Testis (tissue), 3 donors: ENCODE measurements around the gene TMIE. TPM values are rescaled to one million over a fixed set of nuclear protein-coding genes. Genes with fewer than 3 reads are reported as not detected.

ENCODE experiments used
- DNase-seq: peaks from one replicate; pipeline ENCODE4 v3.0.0-alpha.2; 2019
- H3K27ac ChIP-seq, 2 donors: fragments of 200-600 bp; sonication (generic); one replicate each; pipeline ENCODE4 v1.5.1; 2019
- H3K27me3 ChIP-seq: fragments of 200-600 bp; sonication (generic); one replicate; pipeline ENCODE4 v1.5.1; 2019
- H3K36me3 ChIP-seq: fragments of 200-600 bp; sonication (generic); one replicate; pipeline ENCODE4 v1.5.1; 2017; ENCODE audit warnings: low read depth; ENCODE audit errors: missing control alignments
- H3K4me1 ChIP-seq: fragments of 200-600 bp; sonication (generic); one replicate; pipeline ENCODE4 v1.5.1; 2019
- H3K4me3 ChIP-seq, 2 donors: fragments of 200-600 bp; sonication (generic); one replicate each; pipeline ENCODE4 v1.5.1; 2017 to 2019
- H3K9me3 ChIP-seq: fragments of 200-600 bp; sonication (generic); one replicate; pipeline ENCODE4 v1.5.1; 2017
- POLR2A ChIP-seq: fragments of 450-650 bp; IDR thresholded peaks from one replicate; pipeline ENCODE4 v1.6.1; 2017; ENCODE audit warnings: antibody characterized with exemption, mild to moderate bottlenecking, moderate library complexity
- WGBS, 2 donors: methylation state at CpG; one replicate each; pipeline ENCODE4 v1.1.5; 2018; 5-methylcytosine and 5-hydroxymethylcytosine counted together
- intact Hi-C: fragments of 100-400 bp; cut with DNase I; formaldehyde crosslinking; loops from one replicate; pipeline ENCODE4 v1.15.1; 2023; ENCODE audit warnings: low total_unique reads
- polyA plus RNA-seq: library from polyadenylated mRNA; stranded (reverse); fragments of 350-450 nt; fragmentation: Illumina TruSeq; extraction: RNeasy Lipid Tissue Mini Kit (QIAGEN cat#74804); gene quantifications from one replicate; pipeline ENCODE4 v1.2.3, GENCODE V29; 2014; ENCODE audit warnings: low read depth, low replicate concordance; ENCODE audit not compliant: insufficient read depth
- total RNA-seq, 2 donors: library from RNA; depleted of rRNA; stranded (reverse); fragments of >200 nt; gene quantifications; one replicate each; pipeline ENCODE4 v1.2.3, GENCODE V29; 2016
- TF ChIP-seq, protein P1 (sequence below), 3 experiments: fragments of 450-650 bp in 2 of 3; fragments of 200-600 bp in 1 of 3; sonication (generic) in 1 of 3; IDR thresholded peaks; one replicate each; pipeline ENCODE4 v1.5.1; 2016 to 2019; ENCODE audit warnings: antibody characterized with exemption in 3 of 3, mild to moderate bottlenecking in 2 of 3, moderate library complexity in 1 of 3

Gene TMIE
- total and polyA plus RNA-seq, 3 donors from 2014 or later = 1.5 to 2.3 (median 1.8) TPM

- Histone ChIP-seq H3K4me1 (no peaks in the 10 kb centered on the region), H3K36me3 (no peaks in the 10 kb centered on the region), H3K9me3 (no peaks in the 10 kb centered on the region), H3K27me3 (no peaks in the 10 kb centered on the region), H3K4me3 (no peak overlapping the region), H3K27ac (no peak overlapping the region)
- intact Hi-C loops = no loop called here
- no peak for DNase-seq
- no peak for TF ChIP-seq POLR2A
- TF ChIP-seq, protein P1, sequence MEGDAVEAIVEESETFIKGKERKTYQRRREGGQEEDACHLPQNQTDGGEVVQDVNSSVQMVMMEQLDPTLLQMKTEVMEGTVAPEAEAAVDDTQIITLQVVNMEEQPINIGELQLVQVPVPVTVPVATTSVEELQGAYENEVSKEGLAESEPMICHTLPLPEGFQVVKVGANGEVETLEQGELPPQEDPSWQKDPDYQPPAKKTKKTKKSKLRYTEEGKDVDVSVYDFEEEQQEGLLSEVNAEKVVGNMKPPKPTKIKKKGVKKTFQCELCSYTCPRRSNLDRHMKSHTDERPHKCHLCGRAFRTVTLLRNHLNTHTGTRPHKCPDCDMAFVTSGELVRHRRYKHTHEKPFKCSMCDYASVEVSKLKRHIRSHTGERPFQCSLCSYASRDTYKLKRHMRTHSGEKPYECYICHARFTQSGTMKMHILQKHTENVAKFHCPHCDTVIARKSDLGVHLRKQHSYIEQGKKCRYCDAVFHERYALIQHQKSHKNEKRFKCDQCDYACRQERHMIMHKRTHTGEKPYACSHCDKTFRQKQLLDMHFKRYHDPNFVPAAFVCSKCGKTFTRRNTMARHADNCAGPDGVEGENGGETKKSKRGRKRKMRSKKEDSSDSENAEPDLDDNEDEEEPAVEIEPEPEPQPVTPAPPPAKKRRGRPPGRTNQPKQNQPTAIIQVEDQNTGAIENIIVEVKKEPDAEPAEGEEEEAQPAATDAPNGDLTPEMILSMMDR (IDR thresholded peaks at IDR 0.05) = no peak
- 74 to 77% methylated on average over 2 of the region's 2 CpGs for WGBS, 2 donors
Observed at GRCh38 chr3:46730819-46731218, 29.6 kb downstream of the TMIE start.

GRCh38 chr3:46731795-46732194 is 30.6 kb downstream of the TMIE start:
- no peaks in the 10 kb centered on the region for H3K4me1 ChIP-seq
- 90 to 98% methylated on average over 3 of the region's 3 CpGs for WGBS, 2 donors
- TF ChIP-seq, protein P1 (IDR thresholded peaks at IDR 0.05) = no peak
- no peak for TF ChIP-seq POLR2A
- H3K9me3 ChIP-seq = no peaks in the 10 kb centered on the region
- DNase-seq = no peak
- no peak overlapping the region for H3K27ac ChIP-seq
- no peak overlapping the region for H3K4me3 ChIP-seq
- no peaks in the 10 kb centered on the region for H3K27me3 ChIP-seq
- no peaks in the 10 kb centered on the region for H3K36me3 ChIP-seq
- intact Hi-C loops = no loop called here

DNA sequence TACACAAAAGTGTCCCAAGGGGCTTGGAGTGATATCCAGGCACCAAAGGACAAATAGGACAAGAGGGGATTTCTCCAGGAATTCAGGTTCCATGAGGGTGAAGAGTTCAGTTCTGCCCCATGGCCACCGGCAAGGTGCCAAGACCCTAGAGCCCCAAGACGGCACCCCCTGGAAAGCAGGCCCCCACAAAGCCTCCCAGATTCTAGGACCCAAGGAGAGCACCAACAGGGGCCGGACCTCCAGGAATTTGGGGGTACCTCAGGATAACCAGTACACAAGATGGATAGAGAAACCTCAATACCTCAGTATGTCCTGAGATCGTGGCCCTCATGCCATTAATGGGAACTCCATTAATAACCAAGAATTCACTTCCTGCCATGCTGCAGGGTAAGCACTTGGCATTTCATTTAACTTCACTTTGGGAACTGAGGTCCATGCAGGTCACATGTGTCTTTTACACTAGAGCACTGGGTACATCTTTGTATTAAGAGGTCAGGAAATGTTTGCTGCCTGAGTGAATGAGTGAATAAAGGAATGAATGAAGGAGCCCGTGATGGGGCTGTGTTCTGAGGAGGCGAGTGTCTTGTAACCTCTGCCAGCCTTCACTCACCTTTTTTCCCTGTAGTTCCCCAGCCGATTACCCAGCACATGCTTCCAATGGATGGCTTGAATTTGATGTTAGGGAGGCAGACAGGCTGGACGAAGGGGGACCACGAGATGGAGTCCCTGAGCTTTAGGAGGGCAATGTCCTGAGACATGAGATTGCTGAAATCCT is 32.0 kb downstream of the TMIE start:
- Histone ChIP-seq H3K4me1 (peaks cover 5% of the 10 kb centered on the region), H3K9me3 (no peaks in the 10 kb centered on the region), H3K27me3 (no peaks in the 10 kb centered on the region), H3K36me3 (no peaks in the 10 kb centered on the region), H3K27ac (no peak overlapping the region), H3K4me3 (no peak overlapping the region)
- no peak for DNase-seq
- 80 to 86% methylated on average over 9 of the region's 9 CpGs for WGBS, 2 donors
- intact Hi-C loops = no loop called here
- TF ChIP-seq, protein P1 (IDR thresholded peaks at IDR 0.05) = no peak
- TF ChIP-seq POLR2A = no peak

GRCh38 chr3:46734773-46735172 is 33.6 kb downstream of the TMIE start:
- Histone ChIP-seq H3K9me3 (no peaks in the 10 kb centered on the region), H3K27ac (no peak overlapping the region), H3K27me3 (no peaks in the 10 kb centered on the region), H3K36me3 (no peaks in the 10 kb centered on the region), H3K4me1 (peaks cover 5% of the 10 kb centered on the region), H3K4me3 (no peak overlapping the region)
- no peak for DNase-seq
- intact Hi-C loops = no loop called here
- WGBS, 2 donors = 78 to 88% methylated on average over 4 of the region's 4 CpGs
- TF ChIP-seq, protein P1 (IDR thresholded peaks at IDR 0.05) = no peak
- no peak for TF ChIP-seq POLR2A
